HEK293 (cell line): Measurements from ENCODE around the gene FOLR2.

Source experiments
- CTCF ChIA-PET: fragments of 350-600 bp; formaldehyde crosslinking; extraction: SDS; loops from one replicate; lab custom pipeline; 2021; ENCODE audit warnings: antibody characterized with exemption; lab: Yijun Ruan, JAX
- POLR2A ChIA-PET: fragments of 300-600 bp; formaldehyde crosslinking; extraction: SDS; loops from one replicate; lab custom pipeline; 2020; ENCODE audit warnings: antibody characterized with exemption, inconsistent platforms; lab: Yijun Ruan, JAX
- H3K27ac ChIP-seq: fragments of 200-500 bp; sonication (Bioruptor generic); 2 replicates; pipeline ENCODE4 v1.5.1; 2014; ENCODE audit warnings: low read depth, low read length, control low read depth, inconsistent platforms; ENCODE audit errors: extremely low read depth
- H3K36me3 ChIP-seq, 2 experiments: fragments of 200-500 bp in 1 of 2; sonication (Bioruptor generic) in 1 of 2; 1 replicate in 1 of 2; 2 replicates in 1 of 2; pipeline ENCODE4 v1.5.1; 2014 to 2017; ENCODE audit warnings: inconsistent platforms in 2 of 2, low read length in 2 of 2; ENCODE audit not compliant: control insufficient read depth in 2 of 2, insufficient read depth in 1 of 2
- H3K4me1 ChIP-seq: fragments of 200-500 bp; sonication (Bioruptor generic); 2 replicates; pipeline ENCODE4 v1.5.1; 2014; ENCODE audit warnings: mild to moderate bottlenecking, low read length, inconsistent platforms; ENCODE audit not compliant: control insufficient read depth, insufficient read depth
- H3K4me3 ChIP-seq: 2 replicates; pipeline ENCODE4 v1.5.1; 2011; ENCODE audit warnings: low read depth, mild to moderate bottlenecking, control low read depth, low read length, moderate library complexity
- H3K9me3 ChIP-seq: fragments of 200-500 bp; sonication (Bioruptor generic); 2 replicates; pipeline ENCODE4 v1.5.1; 2014; ENCODE audit warnings: low read depth, low read length, inconsistent platforms; ENCODE audit not compliant: control insufficient read depth, insufficient read depth
- EGR2 ChIP-seq: fragments of 450-650 bp; formaldehyde crosslinking; IDR thresholded peaks from 2 replicates; pipeline ENCODE4 v1.5.1; 2016; ENCODE audit warnings: low read depth, missing biosample characterization, missing genetic modification characterization
- FEZF1 ChIP-seq: fragments of 450-650 bp; formaldehyde crosslinking; IDR thresholded peaks from 2 replicates; pipeline ENCODE4 v1.5.1; 2016; ENCODE audit warnings: missing biosample characterization, missing genetic modification characterization
- GLIS2 ChIP-seq: fragments of 450-650 bp; formaldehyde crosslinking; IDR thresholded peaks from 2 replicates; pipeline ENCODE4 v1.5.1; 2016; ENCODE audit warnings: missing biosample characterization, missing genetic modification characterization
- HOXC10 ChIP-seq: sonication (generic); formaldehyde crosslinking; IDR thresholded peaks from 2 replicates; pipeline ENCODE4 v1.8.1; 2023; ENCODE audit warnings: mild to moderate bottlenecking, missing genetic modification reagents
- OVOL3 ChIP-seq: fragments of 450-650 bp; formaldehyde crosslinking; IDR thresholded peaks from 2 replicates; pipeline ENCODE4 v1.5.1; 2016; ENCODE audit warnings: missing biosample characterization, missing genetic modification characterization
- TRIM28 ChIP-seq: IDR thresholded peaks from 2 replicates; pipeline ENCODE4 v1.6.1; 2011; ENCODE audit warnings: low read length, control low read depth, borderline replicate concordance
- YY2 ChIP-seq: fragments of 450-650 bp; formaldehyde crosslinking; IDR thresholded peaks from 2 replicates; pipeline ENCODE4 v1.5.1; 2016; ENCODE audit warnings: missing biosample characterization, missing genetic modification characterization
- ZBTB20 ChIP-seq: fragments of 450-650 bp; formaldehyde crosslinking; IDR thresholded peaks from 2 replicates; pipeline ENCODE4 v1.5.1; 2016; ENCODE audit warnings: missing biosample characterization, missing genetic modification characterization
- ZBTB48 ChIP-seq: fragments of 450-650 bp; formaldehyde crosslinking; IDR thresholded peaks from 2 replicates; pipeline ENCODE4 v1.5.1; 2016; ENCODE audit warnings: missing biosample characterization, missing genetic modification characterization
- ZBTB7A ChIP-seq: fragments of 450-650 bp; formaldehyde crosslinking; IDR thresholded peaks from 2 replicates; pipeline ENCODE4 v1.5.1; 2016; ENCODE audit warnings: low read depth, missing biosample characterization, missing genetic modification characterization
- ZBTB8A ChIP-seq: fragments of 450-650 bp; formaldehyde crosslinking; IDR thresholded peaks from 2 replicates; pipeline ENCODE4 v1.5.1; 2016; ENCODE audit warnings: missing biosample characterization, missing genetic modification characterization
- ZFHX2 ChIP-seq: fragments of 450-650 bp; formaldehyde crosslinking; conservative IDR thresholded peaks from 2 replicates; pipeline ENCODE4 v1.5.1; 2016; ENCODE audit warnings: missing biosample characterization, missing genetic modification characterization
- ZFP37 ChIP-seq: fragments of 450-650 bp; formaldehyde crosslinking; IDR thresholded peaks from 2 replicates; pipeline ENCODE4 v1.5.1; 2016; ENCODE audit warnings: missing biosample characterization, missing genetic modification characterization
- ZNF174 ChIP-seq: fragments of 450-650 bp; formaldehyde crosslinking; IDR thresholded peaks from 2 replicates; pipeline ENCODE4 v1.5.0; 2017; ENCODE audit warnings: missing biosample characterization, mild to moderate bottlenecking, missing genetic modification characterization
- ZNF335 ChIP-seq: fragments of 450-650 bp; formaldehyde crosslinking; conservative IDR thresholded peaks from 2 replicates; pipeline ENCODE4 v1.5.1; 2016; ENCODE audit warnings: missing biosample characterization, missing genetic modification characterization
- ZNF354C ChIP-seq: fragments of 450-650 bp; formaldehyde crosslinking; IDR thresholded peaks from 2 replicates; pipeline ENCODE4 v1.5.1; 2016; ENCODE audit warnings: missing biosample characterization, missing genetic modification characterization, low read depth, borderline replicate concordance
- ZNF391 ChIP-seq: fragments of 450-650 bp; formaldehyde crosslinking; IDR thresholded peaks from 2 replicates; pipeline ENCODE4 v1.5.1; 2016; ENCODE audit warnings: low read depth, missing biosample characterization, missing genetic modification characterization, borderline replicate concordance
- ZNF404 ChIP-seq: fragments of 450-650 bp; formaldehyde crosslinking; IDR thresholded peaks from 2 replicates; pipeline ENCODE4 v1.5.1; 2017; ENCODE audit warnings: missing biosample characterization, missing genetic modification characterization
- ZNF561 ChIP-seq: fragments of 450-650 bp; IDR thresholded peaks from 2 replicates; pipeline ENCODE4 v1.5.1; 2018; ENCODE audit warnings: missing biosample characterization, missing genetic modification characterization, borderline replicate concordance
- ZNF600 ChIP-seq: fragments of 450-650 bp; formaldehyde crosslinking; IDR thresholded peaks from 2 replicates; pipeline ENCODE4 v1.5.1; 2016; ENCODE audit warnings: missing biosample characterization, missing genetic modification characterization
- ZNF701 ChIP-seq: fragments of 450-650 bp; formaldehyde crosslinking; IDR thresholded peaks from 2 replicates; pipeline ENCODE4 v1.5.1; 2016; ENCODE audit warnings: missing biosample characterization, missing genetic modification characterization
- ZNF843 ChIP-seq: fragments of 450-650 bp; formaldehyde crosslinking; IDR thresholded peaks from 2 replicates; pipeline ENCODE4 v1.5.1; 2016; ENCODE audit warnings: missing biosample characterization, missing genetic modification characterization
- ZSCAN16 ChIP-seq: fragments of 450-650 bp; formaldehyde crosslinking; IDR thresholded peaks from 2 replicates; pipeline ENCODE4 v1.5.1; 2016; ENCODE audit warnings: missing biosample characterization, missing genetic modification characterization
- TF ChIP-seq, protein P1 (sequence below): fragments of 450-650 bp; formaldehyde crosslinking; IDR thresholded peaks from 2 replicates; pipeline ENCODE4 v1.5.1; 2016; ENCODE audit warnings: missing biosample characterization, missing genetic modification characterization
- TF ChIP-seq, protein P2 (sequence below): fragments of 450-650 bp; formaldehyde crosslinking; IDR thresholded peaks from 2 replicates; pipeline ENCODE4 v1.5.1; 2016; ENCODE audit warnings: missing biosample characterization, missing genetic modification characterization
- TF ChIP-seq, protein P3 (sequence below): fragments of 450-650 bp; formaldehyde crosslinking; IDR thresholded peaks from 2 replicates; pipeline ENCODE4 v1.5.1; 2016; ENCODE audit warnings: missing biosample characterization, missing genetic modification characterization

Gene FOLR2

DNA sequence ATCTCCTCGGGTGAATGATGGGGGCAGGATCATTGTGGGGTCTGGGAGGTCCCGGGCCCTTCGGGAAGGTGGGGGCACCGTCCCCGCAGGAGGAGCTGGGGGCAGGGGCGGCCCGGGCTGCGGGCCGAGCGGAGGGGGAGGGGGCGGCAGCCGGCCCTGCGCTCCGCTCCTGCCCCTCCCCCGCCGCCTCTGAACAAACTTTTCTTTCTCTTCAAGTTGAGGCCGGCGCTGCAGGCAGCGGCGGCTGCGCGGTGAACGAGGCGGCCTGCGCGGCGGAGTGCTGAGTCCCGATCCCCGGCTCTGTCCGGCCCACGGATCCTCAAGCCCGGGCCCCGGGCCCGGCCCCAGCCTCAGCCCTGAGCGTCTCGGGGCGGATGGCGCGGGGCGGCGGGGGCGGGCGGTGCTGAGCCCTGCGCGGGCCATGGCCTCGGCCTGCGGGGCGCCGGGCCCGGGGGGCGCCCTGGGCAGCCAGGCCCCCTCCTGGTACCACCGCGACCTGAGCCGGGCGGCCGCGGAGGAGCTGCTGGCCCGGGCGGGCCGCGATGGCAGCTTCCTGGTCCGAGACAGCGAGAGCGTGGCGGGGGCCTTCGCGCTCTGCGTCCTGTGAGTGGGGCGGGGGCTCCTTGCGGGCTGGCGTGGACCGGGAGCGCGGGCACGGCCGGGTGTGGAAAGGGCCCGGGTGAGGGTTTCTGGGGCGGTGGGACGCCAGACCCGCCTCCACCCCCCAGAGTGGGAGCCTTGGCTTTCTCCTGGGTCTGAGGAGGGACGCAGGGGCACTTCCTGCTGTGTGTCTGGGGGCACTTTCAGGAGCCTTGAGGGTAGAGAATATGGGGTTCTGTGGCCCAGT lies 8.2 kb downstream of the FOLR2 start, which contains the start of gene INPPL1 (continued):
- TF ChIP-seq, protein P1, sequence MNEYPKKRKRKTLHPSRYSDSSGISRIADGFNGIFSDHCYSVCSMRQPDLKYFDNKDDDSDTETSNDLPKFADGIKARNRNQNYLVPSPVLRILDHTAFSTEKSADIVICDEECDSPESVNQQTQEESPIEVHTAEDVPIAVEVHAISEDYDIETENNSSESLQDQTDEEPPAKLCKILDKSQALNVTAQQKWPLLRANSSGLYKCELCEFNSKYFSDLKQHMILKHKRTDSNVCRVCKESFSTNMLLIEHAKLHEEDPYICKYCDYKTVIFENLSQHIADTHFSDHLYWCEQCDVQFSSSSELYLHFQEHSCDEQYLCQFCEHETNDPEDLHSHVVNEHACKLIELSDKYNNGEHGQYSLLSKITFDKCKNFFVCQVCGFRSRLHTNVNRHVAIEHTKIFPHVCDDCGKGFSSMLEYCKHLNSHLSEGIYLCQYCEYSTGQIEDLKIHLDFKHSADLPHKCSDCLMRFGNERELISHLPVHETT (tag by site-specific recombination), result no peak
- TF ChIP-seq ZNF391 (tag by site-specific recombination) (no peak), ZSCAN16 (tag by site-specific recombination) (no peak), ZFP37 (tag by site-specific recombination) (no peak), ZNF701 (tag by site-specific recombination) (no peak), ZNF354C (tag by site-specific recombination) (no peak), ZNF600 (tag by site-specific recombination) (no peak), ZNF404 (tag by site-specific recombination) (no peak), YY2 (tag by site-specific recombination) (no peak), ZBTB7A (tag by site-specific recombination) (no peak), OVOL3 (no peak), ZNF561 (tag by site-specific recombination) (no peak), ZNF174 (tag by site-specific recombination) (no peak), ZNF843 (tag by site-specific recombination) (no peak), FEZF1 (tag by site-specific recombination) (no peak)
- TF ChIP-seq, all 188 proteins: peak for 6

DNA sequence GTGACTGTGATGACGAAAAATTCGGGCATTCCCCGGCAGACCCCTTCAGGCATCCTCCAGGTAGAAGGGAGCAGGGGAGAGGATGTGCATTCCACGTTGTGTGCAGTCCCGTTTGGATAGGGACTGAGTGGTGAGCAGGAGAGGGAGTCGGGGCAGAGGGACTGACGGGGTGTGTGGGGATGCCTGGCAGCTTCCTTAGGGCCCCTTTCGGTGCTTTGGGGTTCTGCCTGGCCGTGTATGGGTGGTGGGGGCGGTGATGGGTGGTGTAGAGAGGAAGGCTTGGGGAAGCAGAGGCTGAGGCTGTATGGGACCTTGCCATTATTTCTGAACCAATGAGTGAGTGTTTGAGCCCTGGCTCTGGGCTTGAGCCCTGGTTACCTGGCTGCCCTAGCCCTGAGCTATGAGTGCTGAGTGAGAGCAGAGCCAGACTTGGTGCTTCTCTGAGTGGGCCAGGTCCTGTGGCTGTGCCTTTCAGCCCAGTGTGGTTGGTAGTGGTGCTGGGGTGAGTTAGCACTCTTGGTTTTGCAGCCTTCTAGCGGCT lies 8.9 kb downstream of the FOLR2 start:
- H3K4me1 ChIP-seq, result peaks cover 3% of the 10 kb centered on the region; the same call in 1 of the 2 replicates
- H3K9me3 ChIP-seq, result no peaks in the 10 kb centered on the region
- H3K27ac ChIP-seq, result peak overlapping the region; percentile 92; the same call in 1 of the 2 replicates
- TF ChIP-seq HOXC10 (CRISPR knock-in tag) (no peak), ZNF335 (tag by site-specific recombination) (peak; percentile 61; the same call in 1 of the 2 replicates), TRIM28 (no peak), GLIS2 (tag by site-specific recombination) (peak; percentile 54; the same call in 1 of the 2 replicates), ZBTB20 (tag by site-specific recombination) (peak; percentile 88), ZBTB48 (tag by site-specific recombination) (peak; percentile 62), ZNF600 (tag by site-specific recombination) (peak; percentile 38; the same call in 1 of the 2 replicates), ZBTB8A (tag by site-specific recombination) (peak; percentile 3; the same call in 1 of the 2 replicates), EGR2 (tag by site-specific recombination) (peak; percentile 30; the same call in 1 of the 2 replicates), ZFHX2 (tag by site-specific recombination) (0 out of 2 replicates have a peak, but pooled peaks have one; percentile 15)
- TF ChIP-seq, protein P2, sequence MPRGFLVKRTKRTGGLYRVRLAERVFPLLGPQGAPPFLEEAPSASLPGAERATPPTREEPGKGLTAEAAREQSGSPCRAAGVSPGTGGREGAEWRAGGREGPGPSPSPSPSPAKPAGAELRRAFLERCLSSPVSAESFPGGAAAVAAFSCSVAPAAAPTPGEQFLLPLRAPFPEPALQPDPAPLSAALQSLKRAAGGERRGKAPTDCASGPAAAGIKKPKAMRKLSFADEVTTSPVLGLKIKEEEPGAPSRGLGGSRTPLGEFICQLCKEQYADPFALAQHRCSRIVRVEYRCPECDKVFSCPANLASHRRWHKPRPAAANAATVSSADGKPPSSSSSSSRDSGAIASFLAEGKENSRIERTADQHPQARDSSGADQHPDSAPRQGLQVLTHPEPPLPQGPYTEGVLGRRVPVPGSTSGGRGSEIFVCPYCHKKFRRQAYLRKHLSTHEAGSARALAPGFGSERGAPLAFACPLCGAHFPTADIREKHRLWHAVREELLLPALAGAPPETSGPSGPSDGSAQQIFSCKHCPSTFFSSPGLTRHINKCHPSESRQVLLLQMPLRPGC (tag by site-specific recombination), result no peak
- TF ChIP-seq, protein P3, sequence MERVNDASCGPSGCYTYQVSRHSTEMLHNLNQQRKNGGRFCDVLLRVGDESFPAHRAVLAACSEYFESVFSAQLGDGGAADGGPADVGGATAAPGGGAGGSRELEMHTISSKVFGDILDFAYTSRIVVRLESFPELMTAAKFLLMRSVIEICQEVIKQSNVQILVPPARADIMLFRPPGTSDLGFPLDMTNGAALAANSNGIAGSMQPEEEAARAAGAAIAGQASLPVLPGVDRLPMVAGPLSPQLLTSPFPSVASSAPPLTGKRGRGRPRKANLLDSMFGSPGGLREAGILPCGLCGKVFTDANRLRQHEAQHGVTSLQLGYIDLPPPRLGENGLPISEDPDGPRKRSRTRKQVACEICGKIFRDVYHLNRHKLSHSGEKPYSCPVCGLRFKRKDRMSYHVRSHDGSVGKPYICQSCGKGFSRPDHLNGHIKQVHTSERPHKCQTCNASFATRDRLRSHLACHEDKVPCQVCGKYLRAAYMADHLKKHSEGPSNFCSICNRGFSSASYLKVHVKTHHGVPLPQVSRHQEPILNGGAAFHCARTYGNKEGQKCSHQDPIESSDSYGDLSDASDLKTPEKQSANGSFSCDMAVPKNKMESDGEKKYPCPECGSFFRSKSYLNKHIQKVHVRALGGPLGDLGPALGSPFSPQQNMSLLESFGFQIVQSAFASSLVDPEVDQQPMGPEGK (tag by site-specific recombination), result 0 out of 2 replicates have a peak, but pooled peaks have one; percentile 40
- ChIA-PET POLR2A (interaction anchor here (0.7 to 4.2 kb wide), 2 partner anchors 12 to 153 kb away, joined by 4 to 42 read pairs; no protein-coding TSS in a partner anchor), CTCF (interaction anchor here (0.6 to 4.7 kb wide), 7 partner anchors 12 to 261 kb away, joined by 3 to 26 read pairs (median 5); no protein-coding TSS in a partner anchor)
- H3K4me3 ChIP-seq, result peak overlapping the region; percentile 75
- H3K36me3 ChIP-seq, result peaks cover 0 to 45% of the 10 kb centered on the region in 2 experiments; a peak in 1 of 3 replicates
